ENCODE measurements around the gene SLC7A4. TPM values are rescaled to one million over a fixed set of nuclear protein-coding genes. Genes with fewer than 3 reads are reported as not detected.
A peak's percentile ranks its signal among the peaks of the same experiment; 100 is the strongest.

Gene SLC7A4
- total and polyA plus RNA-seq, 10 of the 15 experiments (the other 5 are each of a cell fraction or from before 2014, with no cell fraction given): 0.06 to 0.25 (median 0.14) TPM; not detected in 6

DNA sequence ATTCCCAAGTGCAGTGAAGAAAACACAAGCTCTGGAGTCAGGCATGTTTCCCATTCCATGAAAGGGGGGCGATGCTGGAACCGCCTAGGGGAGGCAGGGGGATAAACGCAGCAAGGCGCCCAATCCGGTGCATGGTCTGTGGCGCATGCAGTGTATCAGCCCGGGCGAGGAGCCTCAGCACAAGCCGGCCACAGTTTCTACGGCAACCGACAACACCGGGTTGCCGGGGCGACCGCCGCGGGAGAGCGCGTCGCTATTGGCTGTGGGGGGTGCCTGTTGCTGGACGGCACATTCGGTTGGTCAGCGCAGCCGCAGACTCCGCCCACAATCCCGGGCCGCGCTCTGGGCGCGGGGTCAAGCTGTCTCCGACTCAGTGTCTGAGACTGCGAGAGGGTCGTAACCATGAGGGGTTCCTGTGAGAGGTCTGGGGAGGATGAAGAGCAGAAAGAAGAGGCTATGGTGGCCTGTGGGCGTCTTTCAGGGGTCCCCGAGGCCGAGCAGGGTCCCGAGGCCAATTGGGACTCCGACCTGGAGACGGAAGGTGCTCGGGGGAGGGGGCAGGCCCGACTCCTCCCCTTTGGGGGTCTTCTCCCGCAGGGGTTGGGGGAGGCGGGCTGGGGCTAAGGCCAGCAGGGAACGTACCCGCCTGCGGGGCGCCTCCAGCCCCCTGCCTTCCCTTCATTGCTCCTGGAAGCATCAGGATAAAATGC, 13.4 kb upstream of the SLC7A4 start, which contains the start of gene LRRC74B (continued):
- TF ChIP-seq FOXM1 (IDR thresholded peaks at IDR 0.05; ENCODE audit: low read depth, low read length) (no peak), NR2C1 (IDR thresholded peaks at IDR 0.05) (no peak), CREB1 (IDR thresholded peaks at IDR 0.05; ENCODE audit: low read depth) (no peak), CHD4 (IDR thresholded peaks at IDR 0.05) (no peak), RUNX3 (IDR thresholded peaks at IDR 0.05; ENCODE audit: low read length) (peak; percentile 67), NR2F1 (conservative IDR thresholded peaks at IDR 0.05) (peak; percentile 27; the same call in 1 of the 2 replicates), SRF (IDR thresholded peaks at IDR 0.05; ENCODE audit: low read depth in 2 of 2, low read length in 2 of 2) (0 out of 4 replicates have a peak, but pooled peaks of 1 of the 2 experiments have one; percentile 21), POLR2AphosphoS5 (IDR thresholded peaks at IDR 0.05; ENCODE audit: low read length) (no peak), TAF1 (IDR thresholded peaks at IDR 0.05; ENCODE audit: borderline replicate concordance, low read depth, low read length) (no peak), RAD21 (IDR thresholded peaks at IDR 0.05; ENCODE audit: insufficient read depth, low read depth, low read length) (no peak), SIX5 (IDR thresholded peaks at IDR 0.05; ENCODE audit: low read depth, low read length, severe bottlenecking) (peak; percentile 24), CBFB (IDR thresholded peaks at IDR 0.05; ENCODE audit: low read depth) (0 out of 2 replicates have a peak, but pooled peaks have one; percentile 34), MXI1 (IDR thresholded peaks at IDR 0.05; ENCODE audit: low read depth, low read length) (peak; percentile 99), ZBED1 (IDR thresholded peaks at IDR 0.05; ENCODE audit: borderline replicate concordance) (no peak), NR2C2 (IDR thresholded peaks at IDR 0.05; ENCODE audit: borderline replicate concordance, control insufficient read depth, insufficient read length, low read depth) (no peak), TBL1XR1 (IDR thresholded peaks at IDR 0.05; ENCODE audit: low read depth, low read length) (no peak), SMAD5 (IDR thresholded peaks at IDR 0.05; ENCODE audit: low read depth) (no peak), FOXK2 (IDR thresholded peaks at IDR 0.05) (no peak)
- TF ChIP-seq, protein P1, sequence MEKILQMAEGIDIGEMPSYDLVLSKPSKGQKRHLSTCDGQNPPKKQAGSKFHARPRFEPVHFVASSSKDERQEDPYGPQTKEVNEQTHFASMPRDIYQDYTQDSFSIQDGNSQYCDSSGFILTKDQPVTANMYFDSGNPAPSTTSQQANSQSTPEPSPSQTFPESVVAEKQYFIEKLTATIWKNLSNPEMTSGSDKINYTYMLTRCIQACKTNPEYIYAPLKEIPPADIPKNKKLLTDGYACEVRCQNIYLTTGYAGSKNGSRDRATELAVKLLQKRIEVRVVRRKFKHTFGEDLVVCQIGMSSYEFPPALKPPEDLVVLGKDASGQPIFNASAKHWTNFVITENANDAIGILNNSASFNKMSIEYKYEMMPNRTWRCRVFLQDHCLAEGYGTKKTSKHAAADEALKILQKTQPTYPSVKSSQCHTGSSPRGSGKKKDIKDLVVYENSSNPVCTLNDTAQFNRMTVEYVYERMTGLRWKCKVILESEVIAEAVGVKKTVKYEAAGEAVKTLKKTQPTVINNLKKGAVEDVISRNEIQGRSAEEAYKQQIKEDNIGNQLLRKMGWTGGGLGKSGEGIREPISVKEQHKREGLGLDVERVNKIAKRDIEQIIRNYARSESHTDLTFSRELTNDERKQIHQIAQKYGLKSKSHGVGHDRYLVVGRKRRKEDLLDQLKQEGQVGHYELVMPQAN (conservative IDR thresholded peaks at IDR 0.05): 0 out of 2 replicates have a peak, but pooled peaks have one; percentile 53
- TF ChIP-seq, protein P2, sequence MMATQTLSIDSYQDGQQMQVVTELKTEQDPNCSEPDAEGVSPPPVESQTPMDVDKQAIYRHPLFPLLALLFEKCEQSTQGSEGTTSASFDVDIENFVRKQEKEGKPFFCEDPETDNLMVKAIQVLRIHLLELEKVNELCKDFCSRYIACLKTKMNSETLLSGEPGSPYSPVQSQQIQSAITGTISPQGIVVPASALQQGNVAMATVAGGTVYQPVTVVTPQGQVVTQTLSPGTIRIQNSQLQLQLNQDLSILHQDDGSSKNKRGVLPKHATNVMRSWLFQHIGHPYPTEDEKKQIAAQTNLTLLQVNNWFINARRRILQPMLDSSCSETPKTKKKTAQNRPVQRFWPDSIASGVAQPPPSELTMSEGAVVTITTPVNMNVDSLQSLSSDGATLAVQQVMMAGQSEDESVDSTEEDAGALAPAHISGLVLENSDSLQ (IDR thresholded peaks at IDR 0.05): peak; percentile 98
- TF ChIP-seq, protein P3, sequence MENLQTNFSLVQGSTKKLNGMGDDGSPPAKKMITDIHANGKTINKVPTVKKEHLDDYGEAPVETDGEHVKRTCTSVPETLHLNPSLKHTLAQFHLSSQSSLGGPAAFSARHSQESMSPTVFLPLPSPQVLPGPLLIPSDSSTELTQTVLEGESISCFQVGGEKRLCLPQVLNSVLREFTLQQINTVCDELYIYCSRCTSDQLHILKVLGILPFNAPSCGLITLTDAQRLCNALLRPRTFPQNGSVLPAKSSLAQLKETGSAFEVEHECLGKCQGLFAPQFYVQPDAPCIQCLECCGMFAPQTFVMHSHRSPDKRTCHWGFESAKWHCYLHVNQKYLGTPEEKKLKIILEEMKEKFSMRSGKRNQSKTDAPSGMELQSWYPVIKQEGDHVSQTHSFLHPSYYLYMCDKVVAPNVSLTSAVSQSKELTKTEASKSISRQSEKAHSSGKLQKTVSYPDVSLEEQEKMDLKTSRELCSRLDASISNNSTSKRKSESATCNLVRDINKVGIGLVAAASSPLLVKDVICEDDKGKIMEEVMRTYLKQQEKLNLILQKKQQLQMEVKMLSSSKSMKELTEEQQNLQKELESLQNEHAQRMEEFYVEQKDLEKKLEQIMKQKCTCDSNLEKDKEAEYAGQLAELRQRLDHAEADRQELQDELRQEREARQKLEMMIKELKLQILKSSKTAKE (IDR thresholded peaks at IDR 0.05; ENCODE audit: low read depth, poor library complexity, severe bottlenecking): no peak
- TF ChIP-seq, protein P4, sequence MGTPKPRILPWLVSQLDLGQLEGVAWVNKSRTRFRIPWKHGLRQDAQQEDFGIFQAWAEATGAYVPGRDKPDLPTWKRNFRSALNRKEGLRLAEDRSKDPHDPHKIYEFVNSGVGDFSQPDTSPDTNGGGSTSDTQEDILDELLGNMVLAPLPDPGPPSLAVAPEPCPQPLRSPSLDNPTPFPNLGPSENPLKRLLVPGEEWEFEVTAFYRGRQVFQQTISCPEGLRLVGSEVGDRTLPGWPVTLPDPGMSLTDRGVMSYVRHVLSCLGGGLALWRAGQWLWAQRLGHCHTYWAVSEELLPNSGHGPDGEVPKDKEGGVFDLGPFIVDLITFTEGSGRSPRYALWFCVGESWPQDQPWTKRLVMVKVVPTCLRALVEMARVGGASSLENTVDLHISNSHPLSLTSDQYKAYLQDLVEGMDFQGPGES (IDR thresholded peaks at IDR 0.05): peak; percentile 67; the same call in 1 of the 2 replicates

Measured in GM12878 (cell line).